ENCODE data around the gene MXD3. TPM values are rescaled to one million over a fixed set of nuclear protein-coding genes. Genes with fewer than 3 reads are reported as not detected.

The MXD3 gene
- total RNA-seq, 2 donors from 2014 or later, result 1.6 to 1.8 TPM

- TF ChIP-seq CTCF (IDR thresholded peaks at IDR 0.05), result no peak
- no peak overlapping the region for H3K4me3 ChIP-seq
- no peaks in the 10 kb centered on the region for H3K9me3 ChIP-seq
- no peak for DNase-seq (ENCODE audit: low spot score)
- no peaks in the 10 kb centered on the region for H3K27me3 ChIP-seq
- H3K4me1 ChIP-seq, result peaks cover 0 to 17% of the 10 kb centered on the region in 2 donors
- H3K36me3 ChIP-seq, result peaks cover 64% of the 10 kb centered on the region
- H3K27ac ChIP-seq, result no peak overlapping the region
Measured at GRCh38 chr5:177294632-177295031, 17.1 kb downstream of the MXD3 start.

GRCh38 chr5:177293819-177294581 lies 17.7 kb downstream of the MXD3 start:
- no peak for DNase-seq (ENCODE audit: low spot score)
- Histone ChIP-seq H3K36me3 (peaks cover 70% of the 10 kb centered on the region), H3K4me3 (no peak overlapping the region), H3K4me1 (peaks cover 0 to 14% of the 10 kb centered on the region in 2 donors), H3K27me3 (no peaks in the 10 kb centered on the region), H3K27ac (no peak overlapping the region), H3K9me3 (no peaks in the 10 kb centered on the region)
- no peak for TF ChIP-seq CTCF (IDR thresholded peaks at IDR 0.05)

GRCh38 chr5:177291735-177292134 lies 20.0 kb downstream of the MXD3 start:
- peaks cover 0 to 12% of the 10 kb centered on the region in 2 donors for H3K4me1 ChIP-seq
- no peak for TF ChIP-seq CTCF (IDR thresholded peaks at IDR 0.05)
- H3K9me3 ChIP-seq, result no peaks in the 10 kb centered on the region
- DNase-seq (ENCODE audit: low spot score), result no peak
- H3K4me3 ChIP-seq, result no peak overlapping the region
- peaks cover 93% of the 10 kb centered on the region for H3K36me3 ChIP-seq
- H3K27ac ChIP-seq, result no peak overlapping the region
- no peaks in the 10 kb centered on the region for H3K27me3 ChIP-seq

- TF ChIP-seq CTCF (IDR thresholded peaks at IDR 0.05), result no peak
- Histone ChIP-seq H3K4me1 (peaks cover 0 to 5% of the 10 kb centered on the region in 2 donors), H3K9me3 (no peaks in the 10 kb centered on the region), H3K4me3 (no peak overlapping the region), H3K27me3 (no peaks in the 10 kb centered on the region), H3K27ac (no peak overlapping the region), H3K36me3 (peaks cover 95% of the 10 kb centered on the region)
- no peak for DNase-seq (ENCODE audit: low spot score)
Measured at GRCh38 chr5:177290816-177291596, 20.7 kb downstream of the MXD3 start.

GRCh38 chr5:177288191-177288590 lies 23.5 kb downstream of the MXD3 start:
- no peak for TF ChIP-seq CTCF (IDR thresholded peaks at IDR 0.05)
- Histone ChIP-seq H3K27me3 (no peaks in the 10 kb centered on the region), H3K27ac (no peak overlapping the region), H3K4me3 (no peak overlapping the region), H3K4me1 (no peaks in the 10 kb centered on the region), H3K36me3 (peaks cover 95% of the 10 kb centered on the region), H3K9me3 (no peaks in the 10 kb centered on the region)
- DNase-seq (ENCODE audit: low spot score), result no peak

All from right atrium auricular region (tissue), 2 donors.